Upper lobe of left lung (tissue), 6 donors: Measurements from ENCODE around the gene IPMK. TPM values are rescaled to one million over a fixed set of nuclear protein-coding genes. Genes with fewer than 3 reads are reported as not detected.

Source experiments
- ATAC-seq, 2 donors: fragments of 200-7000 bp; cut with Tn5 transposase; one replicate each; pipeline ENCODE4 v1.9.1; 2022; ENCODE audit warnings: mild to moderate bottlenecking in 2 of 2, moderate library complexity in 2 of 2; ENCODE audit not compliant: low FRiP score in 2 of 2
- DNase-seq, 2 donors: peaks; one replicate each; pipeline ENCODE4 v3.0.0-alpha.2; 2019 to 2020
- H3K27ac ChIP-seq, 4 donors: fragments of 200-600 bp; sonication (generic); one replicate each; pipeline ENCODE4 v1.5.1; 2016 to 2019
- H3K27me3 ChIP-seq, 4 donors: fragments of 200-600 bp; sonication (generic); one replicate each; pipeline ENCODE4 v1.5.1; 2017 to 2019
- H3K36me3 ChIP-seq, 4 donors: fragments of 200-600 bp; sonication (generic); one replicate each; pipeline ENCODE4 v1.5.1; 2016 to 2019
- H3K4me1 ChIP-seq, 4 donors: fragments of 200-600 bp; sonication (generic); one replicate each; pipeline ENCODE4 v1.5.1; 2018 to 2019
- H3K4me3 ChIP-seq, 4 donors: fragments of 200-600 bp; sonication (generic); one replicate each; pipeline ENCODE4 v1.5.1; 2017 to 2019; ENCODE audit warnings: mild to moderate bottlenecking in 2 of 4, moderate library complexity in 1 of 4
- H3K9me3 ChIP-seq, 4 donors: fragments of 200-600 bp; sonication (generic); one replicate each; pipeline ENCODE4 v1.5.1; 2018 to 2019
- CTCF ChIP-seq, 6 experiments: fragments of 450-650 bp in 4 of 6; fragments of 200-600 bp in 2 of 6; sonication (generic) in 2 of 6; IDR thresholded peaks; one replicate each; pipeline ENCODE4 v1.5.1; 2016 to 2019; ENCODE audit warnings: antibody characterized with exemption in 6 of 6
- EP300 ChIP-seq, 4 donors: sonication (generic); formaldehyde crosslinking; IDR thresholded peaks; one replicate each; pipeline ENCODE4 v1.5.1; 2017; ENCODE audit warnings: antibody characterized with exemption in 4 of 4, control low read depth in 2 of 4
- POLR2A ChIP-seq, 4 donors: fragments of 450-650 bp; IDR thresholded peaks; one replicate each; pipeline ENCODE4 v1.5.1; 2016 to 2017; ENCODE audit warnings: antibody characterized with exemption in 4 of 4, mild to moderate bottlenecking in 2 of 4
- POLR2AphosphoS5 ChIP-seq, 2 donors: sonication (generic); formaldehyde crosslinking; IDR thresholded peaks; one replicate each; pipeline ENCODE4 v1.5.1; 2017; ENCODE audit warnings: antibody characterized with exemption in 2 of 2
- WGBS, 2 donors: methylation state at CpG; one replicate each; pipeline ENCODE4 v1.1.5; 2017 to 2018; 5-methylcytosine and 5-hydroxymethylcytosine counted together
- total RNA-seq, 6 donors: library from RNA; depleted of rRNA in 4 of 6; stranded (reverse); fragments of >200 nt in 4 of 6; gene quantifications; one replicate each; pipeline versions ENCODE4 v1.1.0 to v1.2.1, GENCODE V29; 2016 to 2021
- donor health status: DM: no; HTN: no; CAD: no; lungs with moderate emphysema.
- donor health status: DM: no; HTN: yes; CAD: no; lungs with severe emphysema.

Gene IPMK
- total RNA-seq, 6 donors from 2014 or later: 2.6 to 10.7 (median 5.7) TPM

- DNase-seq: peak; percentile 99
- peak; percentile 92 to 97 for ATAC-seq
- 0 to 1% methylated on average over 48 to 52 of the region's 66 CpGs for WGBS, 2 donors
These were observed 1.5 kb upstream of the IPMK start, which contains the start of gene CISD1 for GRCh38 chr10:58268946-58269781. Gene CISD1 (plus strand): TSS chr10:58269162. CDS start chr10:58269274, 112 bp downstream.

GRCh38 chr10:58268454-58268945 is 806 bp upstream of the IPMK start:
- H3K36me3 ChIP-seq: no peaks in the 10 kb centered on the region
- no peaks in the 10 kb centered on the region for H3K9me3 ChIP-seq
- WGBS, 2 donors: 0 to 1% methylated on average over 13 of the region's 13 CpGs
- TF ChIP-seq POLR2AphosphoS5 (IDR thresholded peaks at IDR 0.05) (no peak), CTCF (IDR thresholded peaks at IDR 0.05) (no peak), EP300 (IDR thresholded peaks at IDR 0.05) (no peak), POLR2A (IDR thresholded peaks at IDR 0.05) (no peak)
- ATAC-seq (peak in 1 of 2 donors; percentile 0), DNase-seq (no peak)
- H3K27ac ChIP-seq: peak overlapping the region; percentile 98 to 99 (median 99)
- peak overlapping the region; percentile 5 to 89 (median 79) for H3K4me3 ChIP-seq
- H3K4me1 ChIP-seq: peaks cover 13 to 34% (median 24%) of the 10 kb centered on the region in 4 donors
- no peaks in the 10 kb centered on the region for H3K27me3 ChIP-seq

More at GRCh38 chr10:58268946-58269781, 1.5 kb upstream of the IPMK start, which contains the start of gene CISD1:
- H3K9me3 ChIP-seq: no peaks in the 10 kb centered on the region
- peak within 1 kb of the TSS; percentile 65 to 89 (median 79) for H3K4me3 ChIP-seq
- TF ChIP-seq EP300 (IDR thresholded peaks at IDR 0.05): no peak
- TF ChIP-seq POLR2AphosphoS5 (IDR thresholded peaks at IDR 0.05): peak; percentile 69 to 93
- TF ChIP-seq CTCF (IDR thresholded peaks at IDR 0.05): no peak
- peak in 2 of 4 donors; percentile 57 to 75 for TF ChIP-seq POLR2A (IDR thresholded peaks at IDR 0.05)
- peak within 1 kb of the TSS; percentile 98 to 99 (median 99) for H3K27ac ChIP-seq
- peaks cover 13 to 34% (median 24%) of the 10 kb centered on the region in 4 donors for H3K4me1 ChIP-seq
- no peaks in the 10 kb centered on the region for H3K27me3 ChIP-seq
- no peaks in the 10 kb centered on the region for H3K36me3 ChIP-seq

- peak; percentile 80 to 91 for DNase-seq
- Histone ChIP-seq H3K27ac (peak overlapping the region; percentile 98 to 99 (median 99)), H3K9me3 (no peaks in the 10 kb centered on the region), H3K4me1 (peaks cover 13 to 34% (median 24%) of the 10 kb centered on the region in 4 donors), H3K27me3 (no peaks in the 10 kb centered on the region), H3K36me3 (no peaks in the 10 kb centered on the region), H3K4me3 (peak overlapping the region; percentile 64 to 89 (median 79))
- 0 to 1% methylated on average over 28 to 49 of the region's 53 CpGs for WGBS, 2 donors
- peak; percentile 54 to 61 for ATAC-seq
- TF ChIP-seq POLR2AphosphoS5 (IDR thresholded peaks at IDR 0.05) (peak; percentile 46 to 55), POLR2A (IDR thresholded peaks at IDR 0.05) (peak in 2 of 4 donors; percentile 40 to 41), CTCF (IDR thresholded peaks at IDR 0.05) (peak in 1 of 6 experiments; percentile 13), EP300 (IDR thresholded peaks at IDR 0.05) (peak in 1 of 4 donors; percentile 25)
These were observed 625 bp downstream of the IPMK start for GRCh38 chr10:58266826-58267712.

GRCh38 chr10:58266003-58266825 is 1.5 kb downstream of the IPMK start:
- WGBS, 2 donors: 2 to 5% methylated on average over 14 of the region's 14 CpGs
- no peaks in the 10 kb centered on the region for H3K36me3 ChIP-seq
- no peak for DNase-seq
- no peaks in the 10 kb centered on the region for H3K9me3 ChIP-seq
- TF ChIP-seq POLR2AphosphoS5 (IDR thresholded peaks at IDR 0.05) (peak in 1 of 2 donors; percentile 44), EP300 (IDR thresholded peaks at IDR 0.05) (no peak)
- ATAC-seq: peak in 1 of 2 donors; percentile 14
- H3K4me3 ChIP-seq: peak overlapping the region; percentile 64 to 89 (median 79)
- H3K27me3 ChIP-seq: no peaks in the 10 kb centered on the region
- peaks cover 13 to 34% (median 24%) of the 10 kb centered on the region in 4 donors for H3K4me1 ChIP-seq
- H3K27ac ChIP-seq: peak overlapping the region; percentile 98 to 99 (median 99)
